OCI-M1 (cell line): ENCODE results near the gene BEX5.
"Not testable (repeated sequence)": the region's sequence is repeated elsewhere in the genome, so short reads cannot be mapped to it uniquely, and the experiment has no call there.

Source experiments
- DNase-seq: peaks from one replicate; lab custom pipeline; 2025; lab: John Stamatoyannopoulos, UW

Gene BEX5

GRCh38 chrX:102155806-102156179, at the start of gene BEX5:
TSS of gene BEX5 (minus strand) at chrX:102155977. CDS start at chrX:102154265, 1,712 bp downstream.
- DNase-seq, result peak; percentile 0

- DNase-seq, result no peak
Observed at GRCh38 chrX:102185967-102186720, 30.4 kb upstream of the BEX5 start.

GRCh38 chrX:102154900-102155805, 624 bp downstream of the BEX5 start:
- DNase-seq, result no peak

- DNase-seq, result no peak
Observed at GRCh38 chrX:102154218-102154860, 1.4 kb downstream of the BEX5 start.

- not testable (repeated sequence) for DNase-seq
Observed at GRCh38 chrX:102142274-102142673, 13.5 kb downstream of the BEX5 start, which contains the start of gene TCEAL6. TSS of gene TCEAL6 (minus strand) at chrX:102142481.

- DNase-seq, result not testable (repeated sequence)
Observed at GRCh38 chrX:102141631-102142030, 14.1 kb downstream of the BEX5 start.

GRCh38 chrX:102140876-102141275, 14.9 kb downstream of the BEX5 start:
- not testable (repeated sequence) for DNase-seq

GRCh38 chrX:102138064-102138463, 17.7 kb downstream of the BEX5 start:
- peak; percentile 3 for DNase-seq

GRCh38 chrX:102129473-102129872, 26.3 kb downstream of the BEX5 start:
- peak; percentile 6 for DNase-seq

- DNase-seq, result no peak
Observed at GRCh38 chrX:102126863-102127262, 28.9 kb downstream of the BEX5 start.

- not testable (repeated sequence) for DNase-seq
Observed at GRCh38 chrX:102126080-102126818, 29.5 kb downstream of the BEX5 start.

- not testable (repeated sequence) for DNase-seq
Observed at GRCh38 chrX:102125436-102125835, 30.3 kb downstream of the BEX5 start, which contains the start of gene TCEAL2. TSS of gene TCEAL2 (plus strand) at chrX:102125679. CDS start at chrX:102126831, 1,152 bp downstream.

- not testable (repeated sequence) for DNase-seq
Observed at GRCh38 chrX:102125014-102125413, 30.8 kb downstream of the BEX5 start.

GRCh38 chrX:102115748-102116147, 40.0 kb downstream of the BEX5 start:
- DNase-seq, result no peak

- DNase-seq, result no peak
Observed at GRCh38 chrX:102113367-102113766, 42.4 kb downstream of the BEX5 start.
